Astrocyte (in vitro differentiated cells and primary cell): ENCODE results near the gene HMGB4. TPM values are rescaled to one million over a fixed set of nuclear protein-coding genes. Genes with fewer than 3 reads are reported as not detected.

Experiments
- DNase-seq: peaks from one replicate; pipeline ENCODE4 v3.0.0-alpha.2; 2010; ENCODE audit warnings: low read depth
- FAIRE-seq: peaks from 2 replicates; lab custom pipeline; 2011; peaks lifted over from hg19 to GRCh38; lab: Jason Lieb, UNC
- H2AFZ ChIP-seq: 2 replicates; pipeline ENCODE4 v1.6.0; 2012; ENCODE audit warnings: low read depth, low read length, inconsistent platforms
- H3K27ac ChIP-seq: 2 replicates; pipeline ENCODE4 v1.5.1; 2011; ENCODE audit warnings: low read depth, low read length, inconsistent platforms
- H3K27me3 ChIP-seq: 2 replicates; pipeline ENCODE4 v1.6.0; 2011; ENCODE audit warnings: low read length, inconsistent platforms; ENCODE audit not compliant: insufficient read depth
- H3K36me3 ChIP-seq: 2 replicates; pipeline ENCODE4 v1.5.1; 2011; ENCODE audit warnings: low read length, inconsistent platforms; ENCODE audit not compliant: insufficient read depth
- H3K4me1 ChIP-seq: 2 replicates; pipeline ENCODE4 v1.5.1; 2011; ENCODE audit warnings: low read length, inconsistent platforms; ENCODE audit not compliant: insufficient read depth
- H3K4me2 ChIP-seq: 2 replicates; pipeline ENCODE4 v1.6.0; 2012; ENCODE audit warnings: low read length, inconsistent platforms
- H3K4me3 ChIP-seq: 2 replicates; pipeline ENCODE4 v1.5.1; 2011; ENCODE audit warnings: low read depth, mild to moderate bottlenecking, low read length, inconsistent platforms; ENCODE audit not compliant: insufficient read depth
- H3K79me2 ChIP-seq: 2 replicates; pipeline ENCODE4 v1.6.0; 2012; ENCODE audit warnings: mild to moderate bottlenecking, low read length, inconsistent platforms; ENCODE audit not compliant: insufficient read depth
- H3K9ac ChIP-seq: 2 replicates; pipeline ENCODE4 v1.6.0; 2012; ENCODE audit warnings: mild to moderate bottlenecking, low read length, inconsistent platforms
- H3K9me3 ChIP-seq: 2 replicates; pipeline ENCODE4 v1.5.1; 2012; ENCODE audit warnings: low read depth, mild to moderate bottlenecking, low read length, inconsistent platforms; ENCODE audit not compliant: insufficient read depth
- H4K20me1 ChIP-seq: 2 replicates; pipeline ENCODE4 v1.6.0; 2012; ENCODE audit warnings: low read length, inconsistent platforms; ENCODE audit not compliant: insufficient read depth
- H3K27ac Mint-ChIP-seq: one replicate; pipeline ENCODE4 v1.8.0; 2021; ENCODE audit warnings: mild to moderate bottlenecking, mixed read lengths; ENCODE audit not compliant: unreplicated experiment
- H3K27me3 Mint-ChIP-seq: one replicate; pipeline ENCODE4 v1.8.0; 2021; ENCODE audit warnings: low read depth, mixed read lengths; ENCODE audit not compliant: unreplicated experiment
- H3K36me3 Mint-ChIP-seq: one replicate; pipeline ENCODE4 v1.8.0; 2021; ENCODE audit warnings: low read depth, mixed read lengths; ENCODE audit not compliant: unreplicated experiment
- H3K4me1 Mint-ChIP-seq: one replicate; pipeline ENCODE4 v1.8.0; 2021; ENCODE audit warnings: low read depth, mixed read lengths; ENCODE audit not compliant: unreplicated experiment
- H3K4me3 Mint-ChIP-seq: one replicate; pipeline ENCODE4 v1.8.0; 2021; ENCODE audit warnings: mild to moderate bottlenecking, moderate library complexity, mixed read lengths; ENCODE audit not compliant: unreplicated experiment
- H3K9me3 Mint-ChIP-seq: one replicate; pipeline ENCODE4 v1.8.0; 2021; ENCODE audit warnings: mild to moderate bottlenecking, mixed read lengths; ENCODE audit not compliant: unreplicated experiment
- CTCF ChIP-seq: IDR thresholded peaks from 2 replicates; pipeline ENCODE4 v1.5.1; 2011; ENCODE audit warnings: low read depth, mild to moderate bottlenecking, inconsistent platforms, low read length, moderate library complexity; ENCODE audit not compliant: insufficient read depth
- EZH2 ChIP-seq: IDR thresholded peaks from 2 replicates; pipeline ENCODE4 v1.6.1; 2012; ENCODE audit warnings: mild to moderate bottlenecking, low read length, inconsistent platforms; ENCODE audit not compliant: insufficient read depth
- total RNA-seq: library from RNA; stranded (reverse); gene quantifications from 2 replicates; pipeline ENCODE4 v1.2.1, GENCODE V29; 2021

Gene HMGB4
- total RNA-seq, 1 donor from 2014 or later: not detected

GRCh38 chr1:33854091-33854490 lies 9.8 kb upstream of the HMGB4 start:
- Histone ChIP-seq H3K27ac (no peak overlapping the region), H3K36me3 (no peaks in the 10 kb centered on the region), H3K4me3 (no peak overlapping the region), H3K79me2 (no peaks in the 10 kb centered on the region), H3K9me3 (no peaks in the 10 kb centered on the region), H3K27me3 (no peaks in the 10 kb centered on the region), H2AFZ (no peak overlapping the region), H3K9ac (no peak overlapping the region), H3K4me2 (no peak overlapping the region), H3K4me1 (no peaks in the 10 kb centered on the region), H4K20me1 (peaks cover 38% of the 10 kb centered on the region)
- H3K27ac Mint-ChIP-seq: no peak overlapping the region
- H3K4me3 Mint-ChIP-seq: no peak overlapping the region
- H3K36me3 Mint-ChIP-seq: peaks cover 6% of the 10 kb centered on the region
- TF ChIP-seq CTCF (no peak), EZH2 (no peak)
- no peaks in the 10 kb centered on the region for H3K4me1 Mint-ChIP-seq
- peaks cover 2% of the 10 kb centered on the region for H3K9me3 Mint-ChIP-seq
- FAIRE-seq: no peak
- H3K27me3 Mint-ChIP-seq: peaks cover 5% of the 10 kb centered on the region
- DNase-seq: no peak

- H3K9me3 ChIP-seq: no peaks in the 10 kb centered on the region
- TF ChIP-seq EZH2 (no peak), CTCF (no peak)
- no peak overlapping the region for H3K27ac ChIP-seq
- Mint-ChIP-seq H3K4me3 (no peak overlapping the region), H3K9me3 (no peaks in the 10 kb centered on the region), H3K27ac (no peak overlapping the region), H3K36me3 (peaks cover 3% of the 10 kb centered on the region), H3K27me3 (peaks cover 7% of the 10 kb centered on the region), H3K4me1 (peaks cover 16% of the 10 kb centered on the region)
- H4K20me1 ChIP-seq: peaks cover 17% of the 10 kb centered on the region
- peaks cover 3% of the 10 kb centered on the region for H3K79me2 ChIP-seq
- FAIRE-seq (no peak), DNase-seq (no peak)
- H3K4me3 ChIP-seq: no peak overlapping the region
- no peak overlapping the region for H3K9ac ChIP-seq
- no peak overlapping the region for H2AFZ ChIP-seq
- no peaks in the 10 kb centered on the region for H3K27me3 ChIP-seq
- no peaks in the 10 kb centered on the region for H3K36me3 ChIP-seq
- H3K4me1 ChIP-seq: peaks cover 13% of the 10 kb centered on the region
- peak overlapping the region; percentile 17 for H3K4me2 ChIP-seq
Observed at GRCh38 chr1:33860671-33861070, 3.2 kb upstream of the HMGB4 start.

- Histone ChIP-seq H3K36me3 (no peaks in the 10 kb centered on the region), H3K4me3 (no peak overlapping the region), H4K20me1 (peaks cover 11% of the 10 kb centered on the region), H3K9ac (no peak overlapping the region), H3K27me3 (no peaks in the 10 kb centered on the region), H3K4me1 (peaks cover 20% of the 10 kb centered on the region), H2AFZ (no peak overlapping the region), H3K79me2 (peaks cover 3% of the 10 kb centered on the region), H3K4me2 (no peak overlapping the region), H3K9me3 (no peaks in the 10 kb centered on the region), H3K27ac (no peak overlapping the region)
- Mint-ChIP-seq H3K4me1 (peaks cover 16% of the 10 kb centered on the region), H3K27ac (no peak overlapping the region), H3K36me3 (peaks cover 3% of the 10 kb centered on the region), H3K27me3 (peaks cover 7% of the 10 kb centered on the region), H3K4me3 (no peak overlapping the region), H3K9me3 (peaks cover 6% of the 10 kb centered on the region)
- no peak for FAIRE-seq
- no peak for DNase-seq
- TF ChIP-seq EZH2: no peak
- TF ChIP-seq CTCF: no peak
Observed at GRCh38 chr1:33864460-33865389, 846 bp downstream of the HMGB4 start.
